PC-9 (cell line): ENCODE results near the gene THUMPD3.

Source experiments
- EZH2 ChIP-seq: fragments of 200-600 bp; sonication (generic); IDR thresholded peaks from 2 replicates; pipeline ENCODE4 v1.8.0; 2017; ENCODE audit warnings: antibody characterized with exemption, low read depth
- TF ChIP-seq, protein P1 (sequence below): fragments of 200-600 bp; sonication (generic); conservative IDR thresholded peaks from 2 replicates; pipeline ENCODE4 v1.6.1; 2017; ENCODE audit warnings: mixed run types, antibody characterized with exemption, mild to moderate bottlenecking, moderate library complexity

DNA sequence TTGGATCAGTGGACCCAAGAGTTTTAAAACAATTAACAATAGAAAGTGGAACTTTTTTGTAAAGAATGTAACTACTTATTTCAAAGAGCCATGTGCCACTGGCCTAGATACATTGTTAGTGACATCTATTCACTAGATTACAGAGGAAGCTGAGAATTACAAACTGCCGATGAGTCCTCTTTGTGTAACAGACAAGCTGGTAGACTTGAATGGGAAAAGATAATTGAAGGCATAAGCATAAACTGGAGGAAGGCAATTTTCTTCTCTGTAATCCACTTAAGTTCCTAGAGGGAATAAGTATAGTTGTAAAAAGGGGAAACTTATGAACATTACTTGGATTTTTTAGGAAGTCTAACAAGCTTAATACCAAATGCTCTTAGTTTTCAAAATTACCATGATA lies 15.1 kb downstream of the THUMPD3 start:
- TF ChIP-seq, protein P1, sequence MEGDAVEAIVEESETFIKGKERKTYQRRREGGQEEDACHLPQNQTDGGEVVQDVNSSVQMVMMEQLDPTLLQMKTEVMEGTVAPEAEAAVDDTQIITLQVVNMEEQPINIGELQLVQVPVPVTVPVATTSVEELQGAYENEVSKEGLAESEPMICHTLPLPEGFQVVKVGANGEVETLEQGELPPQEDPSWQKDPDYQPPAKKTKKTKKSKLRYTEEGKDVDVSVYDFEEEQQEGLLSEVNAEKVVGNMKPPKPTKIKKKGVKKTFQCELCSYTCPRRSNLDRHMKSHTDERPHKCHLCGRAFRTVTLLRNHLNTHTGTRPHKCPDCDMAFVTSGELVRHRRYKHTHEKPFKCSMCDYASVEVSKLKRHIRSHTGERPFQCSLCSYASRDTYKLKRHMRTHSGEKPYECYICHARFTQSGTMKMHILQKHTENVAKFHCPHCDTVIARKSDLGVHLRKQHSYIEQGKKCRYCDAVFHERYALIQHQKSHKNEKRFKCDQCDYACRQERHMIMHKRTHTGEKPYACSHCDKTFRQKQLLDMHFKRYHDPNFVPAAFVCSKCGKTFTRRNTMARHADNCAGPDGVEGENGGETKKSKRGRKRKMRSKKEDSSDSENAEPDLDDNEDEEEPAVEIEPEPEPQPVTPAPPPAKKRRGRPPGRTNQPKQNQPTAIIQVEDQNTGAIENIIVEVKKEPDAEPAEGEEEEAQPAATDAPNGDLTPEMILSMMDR, result no peak
- no peak for TF ChIP-seq EZH2
